ENCODE results near the gene USH2A.

Gene USH2A

GRCh38 chr1:215819114-215819513, 604.1 kb downstream of the USH2A start:
- TF ChIP-seq CTCF (IDR thresholded peaks at IDR 0.05; ENCODE audit: low read depth, low read length) = no peak
- no peak for DNase-seq
- Histone ChIP-seq H3K27me3 (ENCODE audit: insufficient read depth, low read depth, severe bottlenecking) (no peaks in the 10 kb centered on the region), H3K36me3 (no peaks in the 10 kb centered on the region), H3K4me3 (ENCODE audit: low read depth, low read length) (no peak overlapping the region), H3K9me3 (ENCODE audit: severe bottlenecking) (no peaks in the 10 kb centered on the region), H3K27ac (no peak overlapping the region)

GRCh38 chr1:215807911-215808436, 615.3 kb downstream of the USH2A start:
- H3K27me3 ChIP-seq (ENCODE audit: insufficient read depth, low read depth, severe bottlenecking) = no peaks in the 10 kb centered on the region
- no peaks in the 10 kb centered on the region for H3K9me3 ChIP-seq (ENCODE audit: severe bottlenecking)
- no peak for DNase-seq
- no peaks in the 10 kb centered on the region for H3K36me3 ChIP-seq
- H3K27ac ChIP-seq = no peak overlapping the region
- no peak overlapping the region for H3K4me3 ChIP-seq (ENCODE audit: low read depth, low read length)
- no peak for TF ChIP-seq CTCF (IDR thresholded peaks at IDR 0.05; ENCODE audit: low read depth, low read length)

GRCh38 chr1:215807218-215807617, 616.0 kb downstream of the USH2A start:
- Histone ChIP-seq H3K4me3 (ENCODE audit: low read depth, low read length) (no peak overlapping the region), H3K27me3 (ENCODE audit: insufficient read depth, low read depth, severe bottlenecking) (no peaks in the 10 kb centered on the region), H3K27ac (no peak overlapping the region), H3K36me3 (no peaks in the 10 kb centered on the region), H3K9me3 (ENCODE audit: severe bottlenecking) (no peaks in the 10 kb centered on the region)
- no peak for TF ChIP-seq CTCF (IDR thresholded peaks at IDR 0.05; ENCODE audit: low read depth, low read length)
- no peak for DNase-seq

- Histone ChIP-seq H3K27me3 (ENCODE audit: insufficient read depth, low read depth, severe bottlenecking) (no peaks in the 10 kb centered on the region), H3K9me3 (ENCODE audit: severe bottlenecking) (no peaks in the 10 kb centered on the region), H3K4me3 (ENCODE audit: low read depth, low read length) (no peak overlapping the region), H3K27ac (no peak overlapping the region), H3K36me3 (no peaks in the 10 kb centered on the region)
- TF ChIP-seq CTCF (IDR thresholded peaks at IDR 0.05; ENCODE audit: low read depth, low read length) = no peak
- DNase-seq = no peak
Measured at GRCh38 chr1:215797859-215798258, 625.4 kb downstream of the USH2A start.

GRCh38 chr1:215794156-215794555, 629.1 kb downstream of the USH2A start:
- TF ChIP-seq CTCF (IDR thresholded peaks at IDR 0.05; ENCODE audit: low read depth, low read length) = no peak
- Histone ChIP-seq H3K27me3 (ENCODE audit: insufficient read depth, low read depth, severe bottlenecking) (no peaks in the 10 kb centered on the region), H3K9me3 (ENCODE audit: severe bottlenecking) (no peaks in the 10 kb centered on the region), H3K27ac (no peak overlapping the region), H3K4me3 (ENCODE audit: low read depth, low read length) (no peak overlapping the region), H3K36me3 (no peaks in the 10 kb centered on the region)
- DNase-seq = no peak

- Histone ChIP-seq H3K27me3 (ENCODE audit: insufficient read depth, low read depth, severe bottlenecking) (no peaks in the 10 kb centered on the region), H3K4me3 (ENCODE audit: low read depth, low read length) (no peak overlapping the region), H3K27ac (no peak overlapping the region), H3K9me3 (ENCODE audit: severe bottlenecking) (no peaks in the 10 kb centered on the region), H3K36me3 (no peaks in the 10 kb centered on the region)
- TF ChIP-seq CTCF (IDR thresholded peaks at IDR 0.05; ENCODE audit: low read depth, low read length) = peak; percentile 47
- DNase-seq = no peak
Measured at GRCh38 chr1:215793180-215793579, 630.1 kb downstream of the USH2A start.

All from WERI-Rb-1 (cell line).